Middle frontal gyrus (tissue), 1 donor: ENCODE data around the gene MAPKAPK2.

ENCODE experiments used
- DNase-seq: peaks from one replicate; pipeline ENCODE4 v3.0.0-alpha.2; 2015; ENCODE audit warnings: low spot score; ENCODE audit errors: extremely low spot score

MAPKAPK2 gene

GRCh38 chr1:206682111-206682510 lies 2.6 kb upstream of the MAPKAPK2 start:
- no peak for DNase-seq

DNA sequence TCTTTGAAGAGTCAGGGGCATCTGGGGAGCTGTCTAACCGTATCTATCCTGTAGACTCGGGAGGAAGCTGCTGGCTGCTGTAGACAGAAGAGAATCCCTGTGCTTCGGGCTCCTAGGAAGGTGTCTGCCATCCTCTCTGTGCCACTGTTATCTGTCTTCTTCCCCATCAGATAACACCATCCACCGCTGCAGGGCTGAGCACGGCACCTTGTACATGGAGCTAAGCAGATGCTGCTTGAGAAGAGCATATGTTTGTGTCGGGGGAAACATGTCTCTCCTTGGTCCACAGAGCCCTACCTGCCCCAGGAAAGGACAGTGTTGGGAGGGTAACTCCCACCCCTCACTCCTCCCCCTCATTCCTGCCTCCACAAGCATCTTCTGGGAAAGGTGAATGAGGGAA lies 1.4 kb upstream of the MAPKAPK2 start:
- no peak for DNase-seq

- no peak for DNase-seq
Observed at GRCh38 chr1:206684003-206684402, 702 bp upstream of the MAPKAPK2 start.

- DNase-seq, result no peak
Observed at GRCh38 chr1:206685334-206685768, 646 bp downstream of the MAPKAPK2 start.

DNA sequence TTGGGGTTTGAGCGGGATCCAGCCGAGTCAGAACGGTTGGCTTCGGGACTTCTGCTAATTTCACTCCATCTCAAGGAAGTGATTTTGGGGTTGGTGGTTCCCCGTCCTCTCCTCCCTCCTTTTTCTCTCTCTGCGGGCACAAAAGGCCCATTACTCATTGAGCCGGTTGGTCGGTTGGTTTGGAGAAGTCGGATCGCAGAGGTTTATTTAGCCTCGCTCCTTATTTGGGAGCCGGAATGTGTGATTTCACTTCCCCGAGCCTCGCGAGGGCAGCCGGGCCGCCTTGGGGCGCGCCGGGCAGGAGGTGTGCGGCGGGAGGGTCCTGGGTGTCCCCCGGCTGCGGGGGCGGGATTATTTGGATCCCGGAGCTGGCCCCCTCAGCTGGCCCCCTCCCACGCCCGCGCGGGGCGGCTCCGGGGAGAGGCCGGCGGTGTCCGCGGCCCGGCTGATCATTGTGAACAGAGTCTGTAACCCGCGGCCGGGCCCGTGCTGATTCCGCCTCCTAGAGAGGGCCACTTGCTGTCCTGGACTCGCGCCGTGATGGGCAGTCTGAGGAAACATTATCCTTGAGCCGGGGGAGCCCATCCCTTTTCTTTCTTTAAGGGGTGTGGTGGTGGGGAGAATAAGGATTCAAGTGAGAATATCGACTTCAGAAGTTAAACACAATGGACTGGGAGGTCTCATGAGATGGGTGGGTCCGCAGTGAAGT lies 1.2 kb downstream of the MAPKAPK2 start:
- DNase-seq, result no peak

GRCh38 chr1:206686478-206687249 lies 2.0 kb downstream of the MAPKAPK2 start:
- DNase-seq, result no peak

DNA sequence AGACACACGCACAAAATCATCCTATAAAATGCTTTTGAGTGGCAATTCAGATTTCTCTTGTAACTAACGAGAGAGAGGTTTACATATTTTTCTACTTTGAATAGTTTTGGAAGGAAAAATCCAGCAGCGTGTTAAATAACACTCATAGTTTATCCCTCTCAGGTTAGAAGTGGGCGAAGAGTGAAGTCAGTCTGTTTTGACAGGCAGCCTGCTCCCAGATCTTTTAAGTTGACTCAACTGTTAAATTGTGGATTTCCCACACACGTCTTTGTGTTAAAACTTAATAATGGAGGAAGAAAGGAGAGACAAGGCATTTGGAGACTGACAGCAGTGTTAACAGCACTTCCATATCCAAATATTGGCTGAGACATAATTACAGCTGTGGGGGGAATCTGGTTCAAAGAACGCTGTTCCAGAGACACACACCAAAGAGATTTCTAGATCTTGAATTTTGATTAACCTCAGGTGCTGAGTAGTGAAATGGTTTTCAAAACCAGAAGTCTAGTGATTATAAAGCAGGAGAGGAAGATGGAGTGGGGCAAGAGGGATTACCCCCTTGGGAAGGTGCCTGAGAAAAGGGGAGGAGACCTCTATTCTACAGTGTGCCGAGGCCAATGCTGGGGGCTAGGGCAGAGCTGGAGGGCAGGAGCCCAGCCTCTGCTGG lies 2.7 kb downstream of the MAPKAPK2 start:
- no peak for DNase-seq

GRCh38 chr1:206687915-206688442 lies 3.3 kb downstream of the MAPKAPK2 start:
- no peak for DNase-seq

DNA sequence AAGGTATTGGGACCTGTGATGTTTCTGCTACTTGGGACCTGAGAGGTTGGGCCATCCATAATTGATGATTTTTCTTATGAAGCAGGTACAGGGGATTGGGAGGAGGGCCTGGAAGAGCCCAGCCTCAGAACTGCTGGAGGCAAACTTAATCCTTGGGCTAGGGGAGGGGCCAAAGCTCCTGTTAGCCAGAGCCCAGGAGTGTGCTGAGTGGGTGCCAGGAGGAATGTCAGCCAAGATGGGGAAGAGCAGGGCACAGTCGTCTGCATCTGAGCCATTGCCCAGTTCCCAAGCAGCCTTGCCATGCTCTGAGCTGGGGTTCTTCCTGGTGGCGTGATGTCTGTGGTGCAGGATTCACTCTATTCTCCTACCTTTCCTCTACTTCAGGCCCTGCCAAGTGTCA lies 5.8 kb downstream of the MAPKAPK2 start:
- DNase-seq, result no peak

DNA sequence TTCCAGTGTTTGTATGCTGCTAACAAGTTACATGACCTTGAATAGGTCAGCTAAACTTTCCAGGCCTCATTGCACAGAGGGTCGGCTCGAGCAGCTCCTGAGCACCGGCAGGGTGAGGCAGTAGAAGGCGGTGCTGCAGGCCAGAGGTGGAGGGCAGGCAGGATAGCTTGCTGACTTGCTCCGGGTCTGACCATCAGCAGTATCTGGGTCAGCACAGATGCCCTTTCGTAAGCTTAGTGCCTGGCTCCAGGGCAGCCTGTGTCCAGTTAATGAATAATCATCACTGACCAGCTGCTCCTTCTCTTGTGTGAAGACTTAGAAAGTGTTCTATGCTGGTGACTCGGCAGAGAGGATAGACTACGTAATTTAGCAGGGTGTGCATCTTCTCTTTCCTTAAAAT lies 6.9 kb downstream of the MAPKAPK2 start:
- DNase-seq, result no peak

- DNase-seq, result no peak
Observed at GRCh38 chr1:206693029-206693428, 8.3 kb downstream of the MAPKAPK2 start.

GRCh38 chr1:206693592-206693991 lies 8.9 kb downstream of the MAPKAPK2 start:
- DNase-seq, result no peak

DNA sequence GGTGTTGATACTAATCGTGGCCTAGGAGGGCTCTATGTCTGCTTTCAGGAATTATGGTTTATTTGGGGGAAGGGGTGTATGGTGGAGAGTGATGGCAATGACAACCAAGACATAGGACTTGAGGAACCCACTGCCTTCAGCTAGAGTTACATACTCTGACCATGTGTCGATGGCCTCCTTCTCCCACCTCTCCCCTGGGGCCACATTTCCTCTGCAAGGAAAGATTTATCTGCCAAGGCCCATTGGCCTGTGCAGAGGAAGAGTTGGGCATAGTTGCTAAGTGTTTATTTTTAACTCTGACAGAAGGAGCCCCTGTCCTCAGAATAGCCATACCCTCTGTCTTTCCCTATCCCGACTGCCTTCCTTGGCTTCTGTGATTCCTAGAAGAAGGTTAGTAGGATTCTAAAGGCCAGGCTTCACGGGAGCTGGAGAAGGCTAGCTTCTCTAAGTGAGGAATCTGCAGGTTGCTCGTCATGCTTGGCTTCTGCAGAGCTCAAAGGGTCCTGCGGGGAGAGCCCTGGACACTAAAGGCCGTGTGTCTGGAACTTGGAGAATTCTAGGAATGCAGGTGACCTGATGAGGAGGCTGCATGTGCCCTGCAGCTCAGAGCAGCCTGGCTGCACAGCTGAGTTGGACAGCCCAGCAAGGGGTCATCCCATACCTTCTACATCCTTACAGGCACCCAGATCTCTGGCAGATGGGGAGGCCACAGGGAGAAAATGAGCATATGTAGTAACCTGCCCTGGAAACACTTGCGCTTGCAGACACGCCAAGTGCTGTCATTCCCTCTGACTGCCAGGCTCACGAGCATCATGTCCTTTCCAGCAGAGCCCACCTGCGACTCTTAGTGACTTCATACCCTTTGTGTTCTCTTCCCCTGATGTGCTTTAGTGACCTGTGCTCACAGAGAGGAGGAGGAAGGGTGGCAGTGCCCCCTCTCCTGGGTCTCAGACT lies 9.7 kb downstream of the MAPKAPK2 start:
- DNase-seq, result no peak

- DNase-seq, result no peak
Observed at GRCh38 chr1:206695733-206696132, 11.0 kb downstream of the MAPKAPK2 start.

GRCh38 chr1:206696812-206697585 lies 12.3 kb downstream of the MAPKAPK2 start:
- no peak for DNase-seq

- no peak for DNase-seq
Observed at GRCh38 chr1:206698011-206698410, 13.3 kb downstream of the MAPKAPK2 start.

GRCh38 chr1:206699000-206699586 lies 14.4 kb downstream of the MAPKAPK2 start:
- no peak for DNase-seq

DNA sequence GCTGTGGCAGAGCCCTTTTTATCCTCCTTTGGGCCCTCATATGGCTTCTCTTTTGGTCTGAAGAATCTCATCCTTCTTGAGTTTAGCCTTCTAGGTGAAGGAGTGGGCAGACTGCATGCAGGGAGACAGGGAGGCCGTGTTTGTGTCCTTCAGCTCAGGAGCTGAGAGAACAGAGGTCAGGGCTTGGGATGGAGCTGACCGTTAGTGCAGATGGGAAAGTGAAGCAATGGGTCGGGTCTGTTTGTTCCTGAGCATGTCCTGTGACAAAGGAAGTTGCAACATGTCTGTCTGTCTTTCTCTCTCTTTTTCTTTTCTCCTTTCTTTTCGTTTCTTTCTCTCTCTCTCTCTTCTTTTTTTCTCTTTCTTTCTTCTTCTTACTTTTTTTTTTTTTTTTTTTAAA lies 14.9 kb downstream of the MAPKAPK2 start:
- DNase-seq, result no peak

DNA sequence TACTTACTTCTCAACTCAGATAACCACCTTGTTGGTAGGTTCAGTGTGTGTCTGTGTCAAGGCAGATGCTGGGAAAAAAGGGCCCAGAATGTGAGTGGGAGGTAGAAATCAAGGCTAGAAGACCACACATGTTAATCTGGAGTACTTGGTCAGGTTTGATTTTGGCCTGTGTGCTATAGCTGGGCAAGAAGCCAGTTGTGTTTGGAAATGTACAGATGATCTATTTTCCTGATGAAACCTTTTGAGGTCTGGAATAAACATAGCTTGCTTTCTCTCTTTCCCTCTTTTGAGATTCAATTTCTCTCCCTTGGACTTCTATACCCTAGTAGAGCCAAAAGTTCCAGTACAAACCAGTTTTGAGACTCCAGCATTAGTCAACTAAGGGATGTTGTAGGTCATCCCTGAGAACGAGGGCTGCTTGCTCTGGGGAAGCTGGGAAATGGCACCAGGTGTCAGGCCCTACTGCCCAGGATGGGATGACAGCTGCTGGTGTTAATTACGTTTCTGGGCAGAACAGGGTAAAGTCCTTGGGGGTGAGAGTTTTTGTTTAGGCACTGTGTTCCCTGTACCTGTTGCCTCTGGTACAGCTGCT lies 15.8 kb downstream of the MAPKAPK2 start:
- DNase-seq, result no peak
